ENCODE data around the gene TMC3.

Gene TMC3

GRCh38 chr15:81400640-81401236 lies 26.7 kb upstream of the TMC3 start:
- no peak overlapping the region for H3K4me3 ChIP-seq (ENCODE audit: low read depth, low read length)

DNA sequence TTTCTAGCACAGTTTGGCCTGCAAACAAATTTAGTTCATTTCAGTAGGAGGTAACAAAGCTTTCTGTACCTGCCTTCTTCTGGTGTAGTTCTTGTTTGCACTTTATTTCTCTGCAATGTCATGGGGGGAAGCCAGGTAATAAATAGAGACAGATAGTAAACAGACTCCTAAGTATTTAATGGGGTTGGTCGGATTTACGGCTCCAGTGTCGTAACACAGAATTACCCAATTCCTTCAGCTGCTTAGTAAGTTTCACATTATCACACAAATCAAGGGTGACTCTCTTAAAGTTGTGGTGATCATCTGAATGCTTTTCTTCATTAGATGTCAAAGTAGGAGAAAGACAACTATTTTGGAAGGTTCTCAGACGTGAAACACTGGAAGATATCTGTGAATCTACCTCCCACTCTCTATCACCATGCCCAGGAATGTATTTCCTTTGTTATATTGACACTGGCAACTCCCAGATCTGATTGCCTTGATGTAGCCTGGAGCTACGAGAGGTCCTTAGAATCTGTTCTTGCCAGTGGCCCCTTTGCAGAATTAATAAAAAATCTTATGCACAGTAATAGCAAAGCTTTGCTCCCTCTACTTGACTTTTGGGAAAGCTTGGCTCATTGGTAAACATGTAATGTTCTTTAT lies 25.0 kb upstream of the TMC3 start:
- H3K36me3 ChIP-seq: no peaks in the 10 kb centered on the region
- TF ChIP-seq, protein P1, sequence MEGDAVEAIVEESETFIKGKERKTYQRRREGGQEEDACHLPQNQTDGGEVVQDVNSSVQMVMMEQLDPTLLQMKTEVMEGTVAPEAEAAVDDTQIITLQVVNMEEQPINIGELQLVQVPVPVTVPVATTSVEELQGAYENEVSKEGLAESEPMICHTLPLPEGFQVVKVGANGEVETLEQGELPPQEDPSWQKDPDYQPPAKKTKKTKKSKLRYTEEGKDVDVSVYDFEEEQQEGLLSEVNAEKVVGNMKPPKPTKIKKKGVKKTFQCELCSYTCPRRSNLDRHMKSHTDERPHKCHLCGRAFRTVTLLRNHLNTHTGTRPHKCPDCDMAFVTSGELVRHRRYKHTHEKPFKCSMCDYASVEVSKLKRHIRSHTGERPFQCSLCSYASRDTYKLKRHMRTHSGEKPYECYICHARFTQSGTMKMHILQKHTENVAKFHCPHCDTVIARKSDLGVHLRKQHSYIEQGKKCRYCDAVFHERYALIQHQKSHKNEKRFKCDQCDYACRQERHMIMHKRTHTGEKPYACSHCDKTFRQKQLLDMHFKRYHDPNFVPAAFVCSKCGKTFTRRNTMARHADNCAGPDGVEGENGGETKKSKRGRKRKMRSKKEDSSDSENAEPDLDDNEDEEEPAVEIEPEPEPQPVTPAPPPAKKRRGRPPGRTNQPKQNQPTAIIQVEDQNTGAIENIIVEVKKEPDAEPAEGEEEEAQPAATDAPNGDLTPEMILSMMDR (IDR thresholded peaks at IDR 0.05; ENCODE audit: low read depth, low read length): no peak
- H3K27me3 ChIP-seq (ENCODE audit: insufficient read depth, low read depth, severe bottlenecking): no peaks in the 10 kb centered on the region
- no peak overlapping the region for H3K27ac ChIP-seq
- DNase-seq: no peak
- no peak overlapping the region for H3K4me3 ChIP-seq (ENCODE audit: low read depth, low read length)
- H3K9me3 ChIP-seq (ENCODE audit: severe bottlenecking): no peaks in the 10 kb centered on the region

More at GRCh38 chr15:81400640-81401236, 26.7 kb upstream of the TMC3 start:
- TF ChIP-seq, protein P1 (IDR thresholded peaks at IDR 0.05; ENCODE audit: low read depth, low read length): peak; percentile 60
- no peaks in the 10 kb centered on the region for H3K9me3 ChIP-seq (ENCODE audit: severe bottlenecking)
- no peaks in the 10 kb centered on the region for H3K36me3 ChIP-seq
- no peak overlapping the region for H3K27ac ChIP-seq
- H3K27me3 ChIP-seq (ENCODE audit: insufficient read depth, low read depth, severe bottlenecking): no peaks in the 10 kb centered on the region
- DNase-seq: peak; percentile 16

DNA sequence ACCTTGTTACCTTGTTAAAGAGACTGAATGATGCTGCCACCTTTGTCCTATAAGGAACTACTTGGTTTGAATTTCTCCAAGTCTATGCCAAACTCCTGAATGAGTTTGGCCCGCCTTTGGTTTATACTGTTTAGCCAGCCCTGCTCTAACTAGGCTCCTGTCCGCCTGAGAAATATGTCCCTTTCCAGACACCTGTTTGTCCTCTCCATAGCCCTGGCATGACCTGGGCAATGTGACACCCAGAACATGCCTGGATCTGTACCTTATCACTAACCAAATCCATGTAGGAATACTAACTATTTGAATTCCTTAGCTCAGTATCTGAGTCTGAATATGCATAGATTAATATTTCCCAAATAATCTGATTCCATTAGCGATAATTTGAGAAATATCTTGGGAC lies 24.4 kb upstream of the TMC3 start:
- H3K27ac ChIP-seq: no peak overlapping the region
- TF ChIP-seq, protein P1 (IDR thresholded peaks at IDR 0.05; ENCODE audit: low read depth, low read length): no peak
- no peaks in the 10 kb centered on the region for H3K27me3 ChIP-seq (ENCODE audit: insufficient read depth, low read depth, severe bottlenecking)
- H3K9me3 ChIP-seq (ENCODE audit: severe bottlenecking): no peaks in the 10 kb centered on the region
- H3K4me3 ChIP-seq (ENCODE audit: low read depth, low read length): no peak overlapping the region
- no peaks in the 10 kb centered on the region for H3K36me3 ChIP-seq
- no peak for DNase-seq

- Histone ChIP-seq H3K4me3 (ENCODE audit: low read depth, low read length) (no peak overlapping the region), H3K27me3 (ENCODE audit: insufficient read depth, low read depth, severe bottlenecking) (no peaks in the 10 kb centered on the region), H3K36me3 (no peaks in the 10 kb centered on the region), H3K27ac (no peak overlapping the region), H3K9me3 (ENCODE audit: severe bottlenecking) (no peaks in the 10 kb centered on the region)
- TF ChIP-seq, protein P1 (IDR thresholded peaks at IDR 0.05; ENCODE audit: low read depth, low read length): no peak
- DNase-seq: no peak
Measured at GRCh38 chr15:81394603-81395002, 20.6 kb upstream of the TMC3 start.

DNA sequence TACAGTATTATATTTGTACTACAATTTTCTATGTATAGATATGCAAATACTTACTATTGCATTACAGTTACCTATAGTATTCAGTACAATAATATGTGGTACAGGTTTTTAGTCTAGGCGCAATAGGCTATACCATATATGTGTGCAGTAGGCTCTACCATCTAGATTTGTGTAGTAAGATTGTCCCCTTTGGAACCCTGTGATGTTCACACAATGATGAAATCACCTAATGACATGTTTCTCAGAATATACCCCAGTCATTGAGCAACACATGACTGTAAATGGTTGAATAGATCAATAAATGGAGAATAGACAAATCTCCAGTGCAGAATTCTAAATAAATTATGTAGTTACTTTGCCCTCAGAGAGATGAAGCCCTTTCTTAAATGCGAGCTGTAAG lies 17.6 kb upstream of the TMC3 start:
- Histone ChIP-seq H3K27ac (no peak overlapping the region), H3K36me3 (no peaks in the 10 kb centered on the region), H3K9me3 (ENCODE audit: severe bottlenecking) (no peaks in the 10 kb centered on the region), H3K4me3 (ENCODE audit: low read depth, low read length) (no peak overlapping the region), H3K27me3 (ENCODE audit: insufficient read depth, low read depth, severe bottlenecking) (no peaks in the 10 kb centered on the region)
- no peak for DNase-seq
- TF ChIP-seq, protein P1 (IDR thresholded peaks at IDR 0.05; ENCODE audit: low read depth, low read length): no peak

GRCh38 chr15:81388436-81388770 lies 14.4 kb upstream of the TMC3 start:
- Histone ChIP-seq H3K9me3 (ENCODE audit: severe bottlenecking) (no peaks in the 10 kb centered on the region), H3K4me3 (ENCODE audit: low read depth, low read length) (no peak overlapping the region), H3K36me3 (no peaks in the 10 kb centered on the region), H3K27ac (no peak overlapping the region), H3K27me3 (ENCODE audit: insufficient read depth, low read depth, severe bottlenecking) (no peaks in the 10 kb centered on the region)
- TF ChIP-seq, protein P1 (IDR thresholded peaks at IDR 0.05; ENCODE audit: low read depth, low read length): no peak
- no peak for DNase-seq

Data from WERI-Rb-1 (cell line).